Breast epithelium (tissue), 3 donors: ENCODE measurements around the gene SRL.

Source experiments
- CTCF ChIP-seq, 3 donors: fragments of 450-650 bp; IDR thresholded peaks; one replicate each; pipeline ENCODE4 v1.5.1; 2016 to 2017; ENCODE audit warnings: antibody characterized with exemption in 3 of 3, mild to moderate bottlenecking in 3 of 3, moderate library complexity in 3 of 3
- POLR2A ChIP-seq: fragments of 450-650 bp; IDR thresholded peaks from one replicate; pipeline ENCODE4 v1.6.1; 2016; ENCODE audit warnings: antibody characterized with exemption, mild to moderate bottlenecking, moderate library complexity
- POLR2AphosphoS5 ChIP-seq, 3 donors: sonication (generic); formaldehyde crosslinking; IDR thresholded peaks; one replicate each; pipeline ENCODE4 v1.6.1; 2017; ENCODE audit warnings: antibody characterized with exemption in 3 of 3

DNA sequence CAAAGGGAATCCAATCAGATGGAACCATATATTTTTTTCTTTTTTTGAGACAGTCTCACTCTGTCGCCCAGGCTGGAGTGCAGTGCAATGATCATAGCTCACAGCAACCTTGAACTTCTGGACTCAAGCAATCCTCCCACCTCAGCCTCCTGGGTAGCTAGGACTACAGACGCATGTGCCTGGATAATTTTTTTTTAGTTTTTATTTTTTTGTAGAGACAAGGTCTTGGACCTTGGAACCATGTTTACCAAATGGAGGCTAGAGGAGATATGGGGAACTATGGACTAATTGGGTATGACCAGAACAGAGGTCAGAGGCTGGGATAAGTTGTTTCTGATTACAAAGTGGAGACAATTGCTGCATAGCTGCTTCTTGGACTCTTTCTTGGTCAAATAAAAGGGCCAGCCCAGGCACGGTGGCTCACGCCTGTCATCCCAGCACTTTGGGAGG lies 84.5 kb downstream of the SRL start:
- TF ChIP-seq POLR2A = no peak
- no peak for TF ChIP-seq CTCF (IDR thresholded peaks at IDR 0.05)
- no peak for TF ChIP-seq POLR2AphosphoS5 (IDR thresholded peaks at IDR 0.05)
